ENCODE data around the gene BMI1. TPM values are rescaled to one million over a fixed set of nuclear protein-coding genes. Genes with fewer than 3 reads are reported as not detected.

Gene BMI1
- total RNA-seq, 1 donor from 2014 or later = 44.7 TPM

GRCh38 chr10:22364407-22365140 is 43.7 kb downstream of the BMI1 start:
- no peaks in the 10 kb centered on the region for H3K4me1 ChIP-seq
- H3K27ac ChIP-seq = no peak overlapping the region
- H3K36me3 ChIP-seq = no peaks in the 10 kb centered on the region
- intact Hi-C loops (cut with DNase I) = no loop called here
- H3K27me3 ChIP-seq = no peaks in the 10 kb centered on the region
- DNase-seq (ENCODE audit: extremely low spot score in 2 of 2) = no peak
- no peak overlapping the region for H3K4me3 ChIP-seq
- no peaks in the 10 kb centered on the region for H3K9me3 ChIP-seq
- TF ChIP-seq POLR2AphosphoS5 (IDR thresholded peaks at IDR 0.05; ENCODE audit: insufficient read depth in 1 of 2, low read depth in 1 of 2) = no peak
- no peak for TF ChIP-seq CTCF (IDR thresholded peaks at IDR 0.05)
- TF ChIP-seq POLR2A (IDR thresholded peaks at IDR 0.05) = no peak

- no peak for DNase-seq (ENCODE audit: extremely low spot score in 2 of 2)
- no peak for TF ChIP-seq POLR2AphosphoS5 (IDR thresholded peaks at IDR 0.05; ENCODE audit: insufficient read depth in 1 of 2, low read depth in 1 of 2)
- no peak for TF ChIP-seq POLR2A (IDR thresholded peaks at IDR 0.05)
- TF ChIP-seq CTCF (IDR thresholded peaks at IDR 0.05) = no peak
- no peaks in the 10 kb centered on the region for H3K36me3 ChIP-seq
- H3K4me1 ChIP-seq = no peaks in the 10 kb centered on the region
- intact Hi-C loops (cut with DNase I) = no loop called here
- H3K27ac ChIP-seq = no peak overlapping the region
- no peaks in the 10 kb centered on the region for H3K9me3 ChIP-seq
- H3K4me3 ChIP-seq = no peak overlapping the region
- H3K27me3 ChIP-seq = no peaks in the 10 kb centered on the region
Observed at GRCh38 chr10:22365233-22365632, 44.3 kb downstream of the BMI1 start.

GRCh38 chr10:22365644-22366434 is 44.9 kb downstream of the BMI1 start:
- intact Hi-C loops (cut with DNase I) = no loop called here
- TF ChIP-seq POLR2AphosphoS5 (IDR thresholded peaks at IDR 0.05; ENCODE audit: insufficient read depth in 1 of 2, low read depth in 1 of 2) (no peak), POLR2A (IDR thresholded peaks at IDR 0.05) (no peak), CTCF (IDR thresholded peaks at IDR 0.05) (no peak)

GRCh38 chr10:22366435-22366703 is 45.5 kb downstream of the BMI1 start:
- Histone ChIP-seq H3K27ac (no peak overlapping the region), H3K36me3 (no peaks in the 10 kb centered on the region), H3K27me3 (no peaks in the 10 kb centered on the region), H3K9me3 (no peaks in the 10 kb centered on the region), H3K4me1 (no peaks in the 10 kb centered on the region), H3K4me3 (no peak overlapping the region)
- no peak for DNase-seq (ENCODE audit: extremely low spot score in 2 of 2)
- intact Hi-C loops (cut with DNase I) = no loop called here
- TF ChIP-seq CTCF (IDR thresholded peaks at IDR 0.05) (no peak), POLR2A (IDR thresholded peaks at IDR 0.05) (no peak), POLR2AphosphoS5 (IDR thresholded peaks at IDR 0.05; ENCODE audit: insufficient read depth in 1 of 2, low read depth in 1 of 2) (no peak)

More at GRCh38 chr10:22365644-22366434, 44.9 kb downstream of the BMI1 start:
- Histone ChIP-seq H3K36me3 (no peaks in the 10 kb centered on the region), H3K4me1 (no peaks in the 10 kb centered on the region), H3K4me3 (no peak overlapping the region), H3K27me3 (no peaks in the 10 kb centered on the region), H3K27ac (no peak overlapping the region), H3K9me3 (no peaks in the 10 kb centered on the region)
- DNase-seq (ENCODE audit: extremely low spot score in 2 of 2) = no peak

GRCh38 chr10:22366771-22367170 is 45.9 kb downstream of the BMI1 start:
- DNase-seq (ENCODE audit: extremely low spot score in 2 of 2) = no peak
- no peak overlapping the region for H3K27ac ChIP-seq
- no peak for TF ChIP-seq POLR2A (IDR thresholded peaks at IDR 0.05)
- no peak for TF ChIP-seq POLR2AphosphoS5 (IDR thresholded peaks at IDR 0.05; ENCODE audit: insufficient read depth in 1 of 2, low read depth in 1 of 2)
- TF ChIP-seq CTCF (IDR thresholded peaks at IDR 0.05) = no peak
- no peak overlapping the region for H3K4me3 ChIP-seq
- H3K36me3 ChIP-seq = no peaks in the 10 kb centered on the region
- intact Hi-C loops (cut with DNase I) = no loop called here
- H3K27me3 ChIP-seq = no peaks in the 10 kb centered on the region
- no peaks in the 10 kb centered on the region for H3K4me1 ChIP-seq
- no peaks in the 10 kb centered on the region for H3K9me3 ChIP-seq
